HCT116 (cell line): ENCODE data around the gene SAMD15. TPM values are rescaled to one million over a fixed set of nuclear protein-coding genes. Genes with fewer than 3 reads are reported as not detected.

Experiments used
- ATAC-seq: fragments of 200-7000 bp; cut with Tn5 transposase; 2 replicates; pipeline ENCODE4 v1.9.1; 2020; ENCODE audit warnings: mild to moderate bottlenecking, moderate library complexity
- BruUV-seq: library from RNA; stranded (reverse); fragments of 400-500 nt; replicated peaks from 2 replicates; lab custom pipeline; 2021; lab: Mats Ljungman, UMichigan
- CTCF ChIA-PET: fragments of 300-600 bp; sonication (Branson Sonifier 250); formaldehyde crosslinking; loops from one replicate; lab custom pipeline; 2021; ENCODE audit warnings: antibody characterized with exemption; lab: Charles Lee
- POLR2A ChIA-PET: fragments of 300-600, 350-600 bp; sonication (Branson Sonifier 250); formaldehyde crosslinking; loops from one replicate; lab custom pipeline; 2021; ENCODE audit warnings: antibody characterized with exemption; lab: Charles Lee
- RAD21 ChIA-PET, 2 experiments: fragments of 300-600 bp; sonication (Branson Sonifier 250); formaldehyde crosslinking; loops; one replicate each; lab custom pipeline; 2023; ENCODE audit warnings: low total read pairs in 2 of 2; ENCODE audit not compliant: uncharacterized antibody in 2 of 2, unreplicated experiment in 2 of 2, low non-redundant PET in 1 of 2; lab: Charles Lee
- DNase-seq: peaks from one replicate; pipeline ENCODE4 v3.0.0-alpha.2; 2010; ENCODE audit warnings: low read depth, low spot score
- H2AFZ ChIP-seq: fragments of 200-600 bp; shearing (Covaris generic), sonication (generic); 2 replicates; pipeline ENCODE4 v1.6.1; 2017; ENCODE audit warnings: low read depth, mixed run types, mixed read lengths, antibody characterized with exemption, low read length; ENCODE audit not compliant: poor library complexity, severe bottlenecking
- H3K27ac ChIP-seq: 2 replicates; pipeline ENCODE4 v1.5.1; 2012; ENCODE audit warnings: low read depth, low read length
- H3K27me3 ChIP-seq: fragments of 200-600 bp; sonication (generic); 2 replicates; pipeline ENCODE4 v1.6.1; 2016; ENCODE audit warnings: mixed run types, low read length, mixed read lengths; ENCODE audit not compliant: insufficient read depth
- H3K36me3 ChIP-seq, 2 experiments: fragments of 200-500 bp in 1 of 2; fragments of 200-600 bp in 1 of 2; sonication (Bioruptor generic) in 1 of 2; sonication (generic) in 1 of 2; 2 replicates each; pipeline versions ENCODE4 v1.5.1 to v1.6.1; 2014 to 2016; ENCODE audit warnings: low read length in 2 of 2, inconsistent platforms in 1 of 2, mixed read lengths in 1 of 2, mixed run types in 1 of 2; ENCODE audit not compliant: insufficient read depth in 2 of 2, control insufficient read depth in 1 of 2
- H3K4me1 ChIP-seq, 2 experiments: fragments of 200-600 bp in 1 of 2; sonication (generic) in 1 of 2; 2 replicates each; pipeline versions ENCODE4 v1.5.1 to v1.6.1; 2012 to 2017; ENCODE audit warnings: low read length in 2 of 2, inconsistent platforms in 1 of 2, mild to moderate bottlenecking in 1 of 2, mixed read lengths in 1 of 2, mixed run types in 1 of 2, moderate library complexity in 1 of 2; ENCODE audit not compliant: insufficient read depth in 2 of 2, control insufficient read depth in 1 of 2
- H3K4me2 ChIP-seq: fragments of 200-600 bp; sonication (generic); 2 replicates; pipeline ENCODE4 v1.6.1; 2017; ENCODE audit warnings: mixed run types, low read length, mixed read lengths
- H3K4me3 ChIP-seq, 2 experiments: fragments of 200-600 bp in 1 of 2; sonication (generic) in 1 of 2; replicated peaks in 1 of 2; 2 replicates each; pipeline ENCODE4 v1.5.1; 2011 to 2016; ENCODE audit warnings: low read length in 2 of 2, control low read depth in 1 of 2, low read depth in 1 of 2, mild to moderate bottlenecking in 1 of 2, mixed read lengths in 1 of 2, mixed run types in 1 of 2
- H3K79me2 ChIP-seq: fragments of 200-600 bp; sonication (generic); 2 replicates; pipeline ENCODE4 v1.6.1; 2017; ENCODE audit warnings: mild to moderate bottlenecking, mixed run types, low read length, moderate library complexity, mixed read lengths; ENCODE audit not compliant: insufficient read depth
- H3K9ac ChIP-seq: fragments of 200-600 bp; sonication (generic); 2 replicates; pipeline ENCODE4 v1.6.1; 2016; ENCODE audit warnings: low read length, mixed read lengths
- H3K9me2 ChIP-seq: fragments of 200-600 bp; sonication (generic), shearing (Covaris generic); 2 replicates; pipeline ENCODE4 v1.6.1; 2017; ENCODE audit warnings: mixed run types, mild to moderate bottlenecking, moderate library complexity; ENCODE audit not compliant: insufficient read depth
- H3K9me3 ChIP-seq, 2 experiments: fragments of 200-500 bp in 1 of 2; fragments of 200-600 bp in 1 of 2; sonication (Bioruptor generic) in 1 of 2; sonication (generic) in 1 of 2; 2 replicates each; pipeline ENCODE4 v1.6.1; 2014 to 2017; ENCODE audit warnings: low read length in 2 of 2, mixed read lengths in 2 of 2, inconsistent platforms in 1 of 2, low read depth in 1 of 2, mild to moderate bottlenecking in 1 of 2, mixed run types in 1 of 2, moderate library complexity in 1 of 2; ENCODE audit not compliant: control insufficient read depth in 1 of 2, insufficient read depth in 1 of 2
- H4K20me1 ChIP-seq: fragments of 200-600 bp; sonication (generic), shearing (Covaris generic); 2 replicates; pipeline ENCODE4 v1.6.1; 2017; ENCODE audit warnings: mixed run types, mild to moderate bottlenecking, moderate library complexity; ENCODE audit not compliant: insufficient read depth
- CBX3 ChIP-seq: IDR thresholded peaks from 2 replicates; pipeline ENCODE4 v1.6.1; 2012; ENCODE audit warnings: low read depth
- ELF1 ChIP-seq: IDR thresholded peaks from 2 replicates; pipeline ENCODE4 v1.6.1; 2012; ENCODE audit warnings: low read depth, borderline replicate concordance
- EZH2 ChIP-seq: fragments of 200-600 bp; sonication (generic); IDR thresholded peaks from 2 replicates; pipeline ENCODE4 v1.6.1; 2017; ENCODE audit warnings: antibody characterized with exemption, mixed run types
- POLR2A ChIP-seq: IDR thresholded peaks from 2 replicates; pipeline ENCODE4 v1.7.0; 2011; ENCODE audit warnings: borderline replicate concordance; ENCODE audit not compliant: insufficient read depth, insufficient read length; ENCODE audit errors: extremely low read depth
- RAD21 ChIP-seq: IDR thresholded peaks from 2 replicates; pipeline ENCODE4 v1.6.1; 2012; ENCODE audit warnings: low read depth, mild to moderate bottlenecking
- SP1 ChIP-seq: IDR thresholded peaks from 2 replicates; pipeline ENCODE4 v1.6.1; 2012; ENCODE audit warnings: low read depth
- ZFX ChIP-seq: fragments of 450-650 bp; IDR thresholded peaks from 2 replicates; pipeline ENCODE4 v1.6.1; 2017
- ZNF274 ChIP-seq: fragments of 200-500 bp; sonication (Bioruptor generic); IDR thresholded peaks from 2 replicates; pipeline ENCODE4 v1.6.1; 2014; ENCODE audit warnings: mild to moderate bottlenecking, low read depth, low read length, inconsistent platforms
- intact Hi-C: fragments of 100-400 bp; cut with micrococcal nuclease; formaldehyde crosslinking; loops from 2 replicates; pipeline ENCODE4 v1.10.0; 2022
- total RNA-seq: library from RNA; stranded (reverse); gene quantifications from one replicate; pipeline ENCODE4 v1.2.1, GENCODE V29; 2021; ENCODE audit not compliant: unreplicated experiment
- TF ChIP-seq, protein P1 (sequence below), 3 experiments: fragments of 200-600 bp in 1 of 3; sonication (generic) in 1 of 3; IDR thresholded peaks in 2 of 3; conservative IDR thresholded peaks in 1 of 3; 2 replicates each; pipeline ENCODE4 v1.5.1; 2012 to 2017; ENCODE audit warnings: low read depth in 2 of 3, low read length in 2 of 3, antibody characterized with exemption in 1 of 3, borderline replicate concordance in 1 of 3, control low read depth in 1 of 3, mild to moderate bottlenecking in 1 of 3, mixed read lengths in 1 of 3, mixed run types in 1 of 3, moderate library complexity in 1 of 3; ENCODE audit not compliant: insufficient read depth in 1 of 3
- TF ChIP-seq, protein P2 (sequence below): IDR thresholded peaks from 2 replicates; pipeline ENCODE4 v1.6.1; 2012
- TF ChIP-seq, protein P3 (sequence below): IDR thresholded peaks from 2 replicates; pipeline ENCODE4 v1.6.1; 2011; ENCODE audit warnings: mild to moderate bottlenecking, low read length, moderate library complexity; ENCODE audit not compliant: insufficient replicate concordance; ENCODE audit errors: extremely low read depth

Gene SAMD15
- total RNA-seq, 1 experiment from 2014 or later, result 1.9 TPM

DNA sequence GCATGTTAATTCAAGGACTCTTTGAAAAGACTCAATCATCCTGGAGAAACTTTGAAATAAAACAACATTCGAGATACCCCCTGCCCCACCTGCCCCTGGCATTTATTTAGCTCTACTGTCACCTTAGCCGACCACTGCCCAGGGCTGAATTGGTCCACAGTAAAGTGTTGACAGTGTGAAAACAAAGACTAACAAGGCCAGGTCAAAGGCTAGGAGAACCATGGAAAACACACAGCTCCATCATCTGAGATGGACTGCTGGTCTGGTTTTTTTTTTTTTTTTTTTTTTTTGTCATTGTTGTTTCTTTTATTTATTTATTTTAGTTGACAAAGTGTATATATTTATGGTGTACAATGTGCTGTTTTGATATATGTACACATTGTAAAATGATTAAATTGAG lies 30.7 kb upstream of the SAMD15 start:
- Histone ChIP-seq H3K27ac (no peak overlapping the region), H3K9me3 (no peaks in the 10 kb centered on the region), H4K20me1 (no peaks in the 10 kb centered on the region), H3K79me2 (no peaks in the 10 kb centered on the region), H3K4me1 (no peaks in the 10 kb centered on the region), H3K9me2 (no peaks in the 10 kb centered on the region), H3K4me2 (no peak overlapping the region), H2AFZ (no peak overlapping the region), H3K36me3 (0 out of 4 replicates have a peak, but pooled peaks cover 0 to 4% of the 10 kb centered on the region in 2 experiments), H3K4me3 (no peak overlapping the region), H3K27me3 (no peaks in the 10 kb centered on the region), H3K9ac (no peak overlapping the region)
- ChIA-PET POLR2A (no interaction called here), RAD21 (no interaction called here), CTCF (no interaction called here)
- intact Hi-C loops, result no loop called here
- no TSS peak for BruUV-seq
- DNase-seq, result no peak
- no peak for TF ChIP-seq EZH2
- TF ChIP-seq, protein P1, sequence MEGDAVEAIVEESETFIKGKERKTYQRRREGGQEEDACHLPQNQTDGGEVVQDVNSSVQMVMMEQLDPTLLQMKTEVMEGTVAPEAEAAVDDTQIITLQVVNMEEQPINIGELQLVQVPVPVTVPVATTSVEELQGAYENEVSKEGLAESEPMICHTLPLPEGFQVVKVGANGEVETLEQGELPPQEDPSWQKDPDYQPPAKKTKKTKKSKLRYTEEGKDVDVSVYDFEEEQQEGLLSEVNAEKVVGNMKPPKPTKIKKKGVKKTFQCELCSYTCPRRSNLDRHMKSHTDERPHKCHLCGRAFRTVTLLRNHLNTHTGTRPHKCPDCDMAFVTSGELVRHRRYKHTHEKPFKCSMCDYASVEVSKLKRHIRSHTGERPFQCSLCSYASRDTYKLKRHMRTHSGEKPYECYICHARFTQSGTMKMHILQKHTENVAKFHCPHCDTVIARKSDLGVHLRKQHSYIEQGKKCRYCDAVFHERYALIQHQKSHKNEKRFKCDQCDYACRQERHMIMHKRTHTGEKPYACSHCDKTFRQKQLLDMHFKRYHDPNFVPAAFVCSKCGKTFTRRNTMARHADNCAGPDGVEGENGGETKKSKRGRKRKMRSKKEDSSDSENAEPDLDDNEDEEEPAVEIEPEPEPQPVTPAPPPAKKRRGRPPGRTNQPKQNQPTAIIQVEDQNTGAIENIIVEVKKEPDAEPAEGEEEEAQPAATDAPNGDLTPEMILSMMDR (IDR thresholded peaks at IDR 0.05 in 2 of 3, conservative IDR thresholded peaks at IDR 0.05 in 1 of 3; ENCODE audit: borderline replicate concordance in 1 of 3, insufficient read depth in 1 of 3, low read depth in 2 of 3, low read length in 2 of 3), result no peak
- TF ChIP-seq, protein P2, sequence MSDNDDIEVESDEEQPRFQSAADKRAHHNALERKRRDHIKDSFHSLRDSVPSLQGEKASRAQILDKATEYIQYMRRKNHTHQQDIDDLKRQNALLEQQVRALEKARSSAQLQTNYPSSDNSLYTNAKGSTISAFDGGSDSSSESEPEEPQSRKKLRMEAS, result no peak
- TF ChIP-seq, protein P3, sequence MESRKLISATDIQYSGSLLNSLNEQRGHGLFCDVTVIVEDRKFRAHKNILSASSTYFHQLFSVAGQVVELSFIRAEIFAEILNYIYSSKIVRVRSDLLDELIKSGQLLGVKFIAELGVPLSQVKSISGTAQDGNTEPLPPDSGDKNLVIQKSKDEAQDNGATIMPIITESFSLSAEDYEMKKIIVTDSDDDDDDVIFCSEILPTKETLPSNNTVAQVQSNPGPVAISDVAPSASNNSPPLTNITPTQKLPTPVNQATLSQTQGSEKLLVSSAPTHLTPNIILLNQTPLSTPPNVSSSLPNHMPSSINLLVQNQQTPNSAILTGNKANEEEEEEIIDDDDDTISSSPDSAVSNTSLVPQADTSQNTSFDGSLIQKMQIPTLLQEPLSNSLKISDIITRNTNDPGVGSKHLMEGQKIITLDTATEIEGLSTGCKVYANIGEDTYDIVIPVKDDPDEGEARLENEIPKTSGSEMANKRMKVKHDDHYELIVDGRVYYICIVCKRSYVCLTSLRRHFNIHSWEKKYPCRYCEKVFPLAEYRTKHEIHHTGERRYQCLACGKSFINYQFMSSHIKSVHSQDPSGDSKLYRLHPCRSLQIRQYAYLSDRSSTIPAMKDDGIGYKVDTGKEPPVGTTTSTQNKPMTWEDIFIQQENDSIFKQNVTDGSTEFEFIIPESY, result no peak
- TF ChIP-seq SP1, result no peak
- no peak for TF ChIP-seq ELF1
- no peak for TF ChIP-seq ZFX
- TF ChIP-seq ZNF274, result no peak
- no peak for TF ChIP-seq CBX3
- no peak for TF ChIP-seq RAD21
- TF ChIP-seq POLR2A, result no peak
- no peak for ATAC-seq
